Measurements from ENCODE around the gene PAF1.
A peak's percentile ranks its signal among the peaks of the same experiment; 100 is the strongest.

PAF1 gene

GRCh38 chr19:39417463-39418181 is 26.7 kb upstream of the PAF1 start:
- peaks cover 1% of the 10 kb centered on the region for H3K4me1 ChIP-seq
- H3K27ac ChIP-seq: no peak overlapping the region
- no peak overlapping the region for H3K4me2 ChIP-seq (ENCODE audit: low read length)

GRCh38 chr19:39416152-39417120 is 25.5 kb upstream of the PAF1 start:
- no peak overlapping the region for H3K27ac ChIP-seq
- peaks cover 5% of the 10 kb centered on the region for H3K4me1 ChIP-seq
- H3K36me3 ChIP-seq (ENCODE audit: control insufficient read depth, insufficient read depth, low read length): no peaks in the 10 kb centered on the region
- H3K4me2 ChIP-seq (ENCODE audit: low read length): no peak overlapping the region
- H3K4me3 ChIP-seq (ENCODE audit: low read depth, low read length): no peak overlapping the region
- no peaks in the 10 kb centered on the region for H3K9me3 ChIP-seq (ENCODE audit: control insufficient read depth, low read length)
- TF ChIP-seq, protein P1, sequence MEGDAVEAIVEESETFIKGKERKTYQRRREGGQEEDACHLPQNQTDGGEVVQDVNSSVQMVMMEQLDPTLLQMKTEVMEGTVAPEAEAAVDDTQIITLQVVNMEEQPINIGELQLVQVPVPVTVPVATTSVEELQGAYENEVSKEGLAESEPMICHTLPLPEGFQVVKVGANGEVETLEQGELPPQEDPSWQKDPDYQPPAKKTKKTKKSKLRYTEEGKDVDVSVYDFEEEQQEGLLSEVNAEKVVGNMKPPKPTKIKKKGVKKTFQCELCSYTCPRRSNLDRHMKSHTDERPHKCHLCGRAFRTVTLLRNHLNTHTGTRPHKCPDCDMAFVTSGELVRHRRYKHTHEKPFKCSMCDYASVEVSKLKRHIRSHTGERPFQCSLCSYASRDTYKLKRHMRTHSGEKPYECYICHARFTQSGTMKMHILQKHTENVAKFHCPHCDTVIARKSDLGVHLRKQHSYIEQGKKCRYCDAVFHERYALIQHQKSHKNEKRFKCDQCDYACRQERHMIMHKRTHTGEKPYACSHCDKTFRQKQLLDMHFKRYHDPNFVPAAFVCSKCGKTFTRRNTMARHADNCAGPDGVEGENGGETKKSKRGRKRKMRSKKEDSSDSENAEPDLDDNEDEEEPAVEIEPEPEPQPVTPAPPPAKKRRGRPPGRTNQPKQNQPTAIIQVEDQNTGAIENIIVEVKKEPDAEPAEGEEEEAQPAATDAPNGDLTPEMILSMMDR (IDR thresholded peaks at IDR 0.05): no peak
- no peak overlapping the region for H3K9ac ChIP-seq
- H2AFZ ChIP-seq: no peak overlapping the region
- no peaks in the 10 kb centered on the region for H3K27me3 ChIP-seq (ENCODE audit: control insufficient read depth, insufficient read depth, low read length)
- no peaks in the 10 kb centered on the region for H3K79me2 ChIP-seq

More at GRCh38 chr19:39417463-39418181, 26.7 kb upstream of the PAF1 start:
- Histone ChIP-seq H3K79me2 (no peaks in the 10 kb centered on the region), H3K4me3 (ENCODE audit: low read depth, low read length) (no peak overlapping the region), H2AFZ (no peak overlapping the region), H3K9ac (no peak overlapping the region), H3K9me3 (ENCODE audit: control insufficient read depth, low read length) (no peaks in the 10 kb centered on the region), H3K27me3 (ENCODE audit: control insufficient read depth, insufficient read depth, low read length) (no peaks in the 10 kb centered on the region), H3K36me3 (ENCODE audit: control insufficient read depth, insufficient read depth, low read length) (no peaks in the 10 kb centered on the region)
- TF ChIP-seq, protein P1 (IDR thresholded peaks at IDR 0.05): no peak

DNA sequence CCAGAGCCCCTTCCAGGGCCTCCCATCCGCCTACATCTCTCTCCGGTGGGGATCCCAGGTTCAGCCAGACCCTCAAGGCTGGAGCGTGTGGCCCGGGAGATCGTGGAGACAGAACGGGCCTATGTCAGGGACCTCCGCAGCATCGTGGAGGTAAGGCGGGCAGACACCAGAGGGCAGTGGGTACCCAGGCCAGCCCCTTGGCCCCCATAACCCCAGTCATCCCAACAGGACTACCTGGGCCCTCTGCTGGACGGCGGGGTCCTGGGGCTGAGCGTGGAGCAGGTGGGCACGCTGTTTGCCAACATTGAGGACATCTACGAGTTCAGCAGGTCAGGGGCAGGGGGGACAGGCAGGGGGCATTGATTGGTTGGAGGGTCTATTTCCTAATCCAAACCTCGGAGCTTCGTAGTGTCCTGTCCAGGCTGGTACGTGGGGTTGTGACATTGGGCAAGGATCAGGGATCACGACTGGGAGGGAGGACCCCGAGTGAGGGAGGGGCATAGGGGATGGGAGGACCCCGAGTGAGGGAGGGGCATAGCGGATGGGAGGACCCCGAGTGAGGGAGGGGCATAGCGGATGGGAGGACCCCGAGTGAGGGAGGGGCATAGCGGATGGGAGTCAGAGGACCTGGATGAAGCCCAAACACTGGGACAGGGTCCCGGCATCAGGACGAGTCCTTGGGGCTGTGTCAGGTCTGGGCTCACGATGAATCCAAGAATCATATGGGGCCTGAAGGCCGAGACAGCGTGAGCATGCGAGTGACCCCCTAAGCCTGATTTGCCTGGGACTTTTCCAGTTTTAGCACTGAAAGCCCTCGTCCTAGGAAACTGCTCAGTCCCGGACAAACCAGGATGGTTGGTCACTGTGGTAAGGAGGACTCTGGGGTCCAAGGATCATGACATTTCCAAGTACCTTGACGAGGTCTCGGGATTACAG is 24.5 kb upstream of the PAF1 start:
- H3K36me3 ChIP-seq (ENCODE audit: control insufficient read depth, insufficient read depth, low read length): no peaks in the 10 kb centered on the region
- H3K27me3 ChIP-seq (ENCODE audit: control insufficient read depth, insufficient read depth, low read length): no peaks in the 10 kb centered on the region
- no peak overlapping the region for H3K9ac ChIP-seq
- H3K27ac ChIP-seq: no peak overlapping the region
- no peaks in the 10 kb centered on the region for H3K9me3 ChIP-seq (ENCODE audit: control insufficient read depth, low read length)
- no peak overlapping the region for H3K4me3 ChIP-seq (ENCODE audit: low read depth, low read length)
- TF ChIP-seq, protein P1 (IDR thresholded peaks at IDR 0.05): no peak
- peaks cover 16% of the 10 kb centered on the region for H3K4me1 ChIP-seq
- no peak overlapping the region for H2AFZ ChIP-seq
- H3K79me2 ChIP-seq: no peaks in the 10 kb centered on the region
- no peak overlapping the region for H3K4me2 ChIP-seq (ENCODE audit: low read length)

GRCh38 chr19:39413911-39414608 is 23.2 kb upstream of the PAF1 start:
- peaks cover 17% of the 10 kb centered on the region for H3K4me1 ChIP-seq
- H3K36me3 ChIP-seq (ENCODE audit: control insufficient read depth, insufficient read depth, low read length): no peaks in the 10 kb centered on the region
- H3K9ac ChIP-seq: no peak overlapping the region
- no peaks in the 10 kb centered on the region for H3K27me3 ChIP-seq (ENCODE audit: control insufficient read depth, insufficient read depth, low read length)
- H3K4me3 ChIP-seq (ENCODE audit: low read depth, low read length): peak overlapping the region; percentile 86
- peak overlapping the region; percentile 100 for H3K27ac ChIP-seq
- TF ChIP-seq, protein P1 (IDR thresholded peaks at IDR 0.05): no peak
- no peaks in the 10 kb centered on the region for H3K9me3 ChIP-seq (ENCODE audit: control insufficient read depth, low read length)
- H3K4me2 ChIP-seq (ENCODE audit: low read length): peak overlapping the region; percentile 95
- H3K79me2 ChIP-seq: no peaks in the 10 kb centered on the region
- no peak overlapping the region for H2AFZ ChIP-seq
